GM18519 (cell line): ENCODE data around the gene CBR1.

ENCODE experiments used
- ATAC-seq: cut with Tn5 transposase; IDR thresholded peaks from one replicate; pipeline ENCODE4 v1.9.1; 2021; ENCODE audit warnings: mild to moderate bottlenecking, moderate library complexity; ENCODE audit not compliant: unreplicated experiment, low FRiP score

The CBR1 gene

GRCh38 chr21:36069713-36070583 is at the start of gene CBR1:
Gene CBR1 (plus strand): TSS chr21:36070024. CDS start chr21:36070116, 92 bp downstream.
- ATAC-seq, result peak; percentile 80

- ATAC-seq, result peak; percentile 85
Measured at GRCh38 chr21:36021251-36021837, 48.5 kb upstream of the CBR1 start.

- ATAC-seq, result no peak
Measured at GRCh38 chr21:36022427-36023091, 47.3 kb upstream of the CBR1 start.

- ATAC-seq, result no peak
Measured at GRCh38 chr21:36023092-36023480, 46.7 kb upstream of the CBR1 start.

- ATAC-seq, result no peak
Measured at GRCh38 chr21:36024782-36025181, 45.0 kb upstream of the CBR1 start.

GRCh38 chr21:36027347-36027746 is 42.5 kb upstream of the CBR1 start:
- no peak for ATAC-seq

GRCh38 chr21:36028127-36029069 is 41.4 kb upstream of the CBR1 start:
- no peak for ATAC-seq

GRCh38 chr21:36029309-36029708 is 40.5 kb upstream of the CBR1 start:
- ATAC-seq, result no peak

GRCh38 chr21:36030581-36031189 is 39.1 kb upstream of the CBR1 start:
- no peak for ATAC-seq

- no peak for ATAC-seq
Measured at GRCh38 chr21:36032647-36033406, 37.0 kb upstream of the CBR1 start.

- no peak for ATAC-seq
Measured at GRCh38 chr21:36034211-36034913, 35.5 kb upstream of the CBR1 start.

GRCh38 chr21:36035381-36035791 is 34.4 kb upstream of the CBR1 start:
- no peak for ATAC-seq

GRCh38 chr21:36038701-36039497 is 30.9 kb upstream of the CBR1 start:
- no peak for ATAC-seq

- no peak for ATAC-seq
Measured at GRCh38 chr21:36039861-36040260, 30.0 kb upstream of the CBR1 start.

- no peak for ATAC-seq
Measured at GRCh38 chr21:36040389-36040788, 29.4 kb upstream of the CBR1 start.

GRCh38 chr21:36041910-36042309 is 27.9 kb upstream of the CBR1 start:
- no peak for ATAC-seq

GRCh38 chr21:36044056-36044455 is 25.8 kb upstream of the CBR1 start:
- ATAC-seq, result no peak

- ATAC-seq, result no peak
Measured at GRCh38 chr21:36045993-36046392, 23.8 kb upstream of the CBR1 start.
